ENCODE results near the gene ZNF534. TPM values are rescaled to one million over a fixed set of nuclear protein-coding genes. Genes with fewer than 3 reads are reported as not detected.

The ZNF534 gene
- under 1 TPM in 2 of 4 donors, not detected in 2; 0.12 to 0.18 TPM for total RNA-seq

DNA sequence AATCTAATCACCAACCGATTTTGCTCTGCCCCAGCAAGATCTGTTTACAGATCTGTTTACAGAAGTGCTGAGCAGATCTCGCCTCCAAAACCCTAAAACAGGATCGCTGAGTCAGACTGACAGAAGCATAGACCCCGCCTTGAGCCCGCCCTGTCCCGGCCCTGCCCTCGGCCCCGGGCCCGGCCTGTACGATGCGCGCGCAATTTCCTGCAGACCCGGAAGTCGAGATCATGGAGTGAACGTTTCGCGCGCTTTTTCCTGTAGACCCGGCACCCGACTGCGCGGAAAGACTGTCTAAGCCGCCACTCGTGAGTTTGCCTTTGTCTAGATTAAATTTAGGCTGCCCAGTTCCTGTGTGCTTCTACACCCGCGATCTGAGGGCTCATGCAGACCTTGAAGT lies at the start of gene ZNF534:
ZNF534 (plus strand) TSS at position 212 of the 400 bp plus-strand sequence. CDS start 2,327 bp downstream, outside the sequence.
- Histone ChIP-seq H3K27ac (no peak within 1 kb of the TSS), H3K36me3 (peaks cover 0 to 29% of the 10 kb centered on the region in 2 donors), H3K9me3 (peaks cover 0 to 8% (median 0%) of the 10 kb centered on the region in 3 donors), H3K4me3 (no peak within 1 kb of the TSS), H3K4me1 (no peaks in the 10 kb centered on the region), H3K27me3 (no peaks in the 10 kb centered on the region)
- no peak for ATAC-seq
- intact Hi-C loops (cut with DNase I; ENCODE audit: low total_unique reads) (no loop called here), in situ Hi-C loops (cut with MboI; ENCODE audit: low sequenced_read_pairs in 4 of 4) (no loop called here)
- TF ChIP-seq, protein P1, sequence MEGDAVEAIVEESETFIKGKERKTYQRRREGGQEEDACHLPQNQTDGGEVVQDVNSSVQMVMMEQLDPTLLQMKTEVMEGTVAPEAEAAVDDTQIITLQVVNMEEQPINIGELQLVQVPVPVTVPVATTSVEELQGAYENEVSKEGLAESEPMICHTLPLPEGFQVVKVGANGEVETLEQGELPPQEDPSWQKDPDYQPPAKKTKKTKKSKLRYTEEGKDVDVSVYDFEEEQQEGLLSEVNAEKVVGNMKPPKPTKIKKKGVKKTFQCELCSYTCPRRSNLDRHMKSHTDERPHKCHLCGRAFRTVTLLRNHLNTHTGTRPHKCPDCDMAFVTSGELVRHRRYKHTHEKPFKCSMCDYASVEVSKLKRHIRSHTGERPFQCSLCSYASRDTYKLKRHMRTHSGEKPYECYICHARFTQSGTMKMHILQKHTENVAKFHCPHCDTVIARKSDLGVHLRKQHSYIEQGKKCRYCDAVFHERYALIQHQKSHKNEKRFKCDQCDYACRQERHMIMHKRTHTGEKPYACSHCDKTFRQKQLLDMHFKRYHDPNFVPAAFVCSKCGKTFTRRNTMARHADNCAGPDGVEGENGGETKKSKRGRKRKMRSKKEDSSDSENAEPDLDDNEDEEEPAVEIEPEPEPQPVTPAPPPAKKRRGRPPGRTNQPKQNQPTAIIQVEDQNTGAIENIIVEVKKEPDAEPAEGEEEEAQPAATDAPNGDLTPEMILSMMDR (IDR thresholded peaks at IDR 0.05 in 4 of 5, conservative IDR thresholded peaks at IDR 0.05 in 1 of 5): no peak
- no peak for TF ChIP-seq POLR2A (IDR thresholded peaks at IDR 0.05)
- no peak for DNase-seq

DNA sequence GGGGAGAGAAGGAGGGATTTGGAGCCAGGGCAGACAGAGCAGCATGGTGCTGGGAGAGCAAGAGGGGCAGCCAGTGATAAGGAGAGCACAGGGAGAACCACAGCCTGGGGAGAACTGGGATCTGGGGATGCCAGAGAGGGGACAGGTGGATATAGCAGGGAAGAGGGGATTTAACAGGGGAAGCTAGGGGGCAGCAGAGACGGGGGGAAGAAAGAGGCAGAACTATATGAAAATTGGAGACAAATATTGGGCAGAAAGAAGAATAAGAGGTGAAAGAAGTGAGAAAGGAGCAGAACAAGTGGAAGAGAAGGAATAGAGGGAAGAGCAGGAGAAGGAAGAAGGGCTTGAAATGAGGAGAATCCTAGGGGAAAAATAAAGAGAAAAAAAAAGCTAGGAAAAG lies 37.8 kb upstream of the ZNF534 start:
- DNase-seq (no peak), ATAC-seq (no peak)
- Histone ChIP-seq H3K36me3 (peaks cover 4 to 44% of the 10 kb centered on the region in 2 donors), H3K27ac (no peak overlapping the region), H3K9me3 (peaks cover 0 to 4% (median 0%) of the 10 kb centered on the region in 3 donors), H3K27me3 (no peaks in the 10 kb centered on the region), H3K4me3 (no peak overlapping the region), H3K4me1 (no peaks in the 10 kb centered on the region)
- intact Hi-C loops (cut with DNase I; ENCODE audit: low total_unique reads) (no loop called here), in situ Hi-C loops (cut with MboI; ENCODE audit: low sequenced_read_pairs in 4 of 4) (no loop called here)
- TF ChIP-seq POLR2A (IDR thresholded peaks at IDR 0.05): no peak
- TF ChIP-seq, protein P1 (IDR thresholded peaks at IDR 0.05 in 4 of 5, conservative IDR thresholded peaks at IDR 0.05 in 1 of 5): no peak

DNA sequence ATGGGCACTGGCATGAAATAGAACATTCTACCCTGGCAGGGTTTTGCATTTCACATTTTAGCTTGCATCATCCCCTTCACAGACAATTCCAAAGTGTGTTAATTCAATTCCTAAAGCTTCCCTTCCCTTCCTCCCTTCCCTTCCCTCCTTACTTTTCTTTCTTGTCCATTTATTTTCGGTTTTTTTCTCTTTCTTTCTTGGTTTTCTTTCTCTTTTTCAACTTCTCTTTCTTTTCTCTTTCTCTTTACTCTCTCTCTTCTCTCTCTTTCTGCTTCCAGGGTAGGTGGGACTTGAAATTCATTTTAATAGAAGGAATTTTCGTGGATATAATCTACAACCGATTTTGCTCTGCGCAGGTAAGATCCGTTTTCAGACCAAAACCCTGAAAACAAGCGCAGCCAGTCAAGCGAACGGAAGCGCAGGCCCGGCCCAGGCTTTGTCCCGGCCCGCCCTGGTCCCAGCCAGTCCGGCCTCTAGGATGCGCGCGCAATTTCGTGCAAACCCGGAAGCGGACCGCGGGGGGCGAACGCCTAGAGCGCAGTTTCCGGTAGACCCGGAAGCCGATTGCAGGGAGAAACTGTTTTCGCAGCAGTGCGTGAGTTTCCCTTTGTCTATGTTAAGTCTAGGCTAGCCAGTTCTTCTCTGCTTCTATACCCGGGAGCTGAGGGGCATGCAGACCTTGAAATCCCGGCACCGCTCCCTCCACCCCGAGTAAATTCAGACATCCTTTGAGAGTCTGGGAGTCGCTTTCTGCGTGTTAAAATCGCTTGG lies 31.5 kb upstream of the ZNF534 start, which contains the start of gene ZNF528:
ZNF528 (plus strand) TSS at position 540 of the 771 bp plus-strand sequence. CDS start 4,165 bp downstream, outside the sequence.
- Histone ChIP-seq H3K4me3 (peak within 1 kb of the TSS; percentile 80 to 97 (median 91)), H3K27me3 (no peaks in the 10 kb centered on the region), H3K4me1 (peaks cover 14 to 18% of the 10 kb centered on the region in 2 donors), H3K27ac (peak within 1 kb of the TSS; percentile 53 to 77 (median 74)), H3K9me3 (no peaks in the 10 kb centered on the region), H3K36me3 (peaks cover 10 to 62% of the 10 kb centered on the region in 2 donors)
- DNase-seq (peak; percentile 83 to 88), ATAC-seq (peak; percentile 94 to 95)
- in situ Hi-C loops (cut with MboI; ENCODE audit: low sequenced_read_pairs in 4 of 4): no loop called here
- intact Hi-C loops (cut with DNase I; ENCODE audit: low total_unique reads): loop anchor here (2.0 to 5.0 kb wide), 2 partner anchors 27 to 130 kb away; partner anchors contain the start of gene ZNF808
- peak in 1 of 2 donors; percentile 50 for TF ChIP-seq POLR2A (IDR thresholded peaks at IDR 0.05)
- TF ChIP-seq, protein P1 (IDR thresholded peaks at IDR 0.05 in 4 of 5, conservative IDR thresholded peaks at IDR 0.05 in 1 of 5): no peak

DNA sequence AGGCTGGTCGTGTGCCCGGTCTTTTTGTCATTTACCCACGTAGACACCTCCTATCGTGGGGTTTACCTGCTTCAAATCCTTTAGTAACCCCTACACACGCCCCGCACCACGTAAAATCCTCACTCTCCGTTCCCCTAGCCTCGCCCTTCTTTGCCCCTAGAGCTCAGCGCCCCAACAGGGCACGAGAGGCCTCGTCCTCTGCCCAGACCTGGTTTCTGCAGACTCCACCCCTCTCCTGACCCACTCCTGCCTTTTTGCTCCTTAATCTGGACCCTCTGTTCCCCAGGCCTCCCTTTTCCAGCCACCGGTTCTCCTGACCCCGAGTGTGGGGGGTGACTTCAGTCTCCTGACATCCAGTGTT lies 30.9 kb upstream of the ZNF534 start:
- no peaks in the 10 kb centered on the region for H3K27me3 ChIP-seq
- TF ChIP-seq, protein P1 (IDR thresholded peaks at IDR 0.05 in 4 of 5, conservative IDR thresholded peaks at IDR 0.05 in 1 of 5): no peak
- TF ChIP-seq POLR2A (IDR thresholded peaks at IDR 0.05): no peak
- peaks cover 11 to 68% of the 10 kb centered on the region in 2 donors for H3K36me3 ChIP-seq
- peak overlapping the region; percentile 53 to 77 (median 74) for H3K27ac ChIP-seq
- H3K4me1 ChIP-seq: peaks cover 14 to 18% of the 10 kb centered on the region in 2 donors
- DNase-seq: no peak
- in situ Hi-C loops (cut with MboI; ENCODE audit: low sequenced_read_pairs in 4 of 4) (no loop called here), intact Hi-C loops (cut with DNase I; ENCODE audit: low total_unique reads) (loop anchor here (5.0 kb wide), 1 partner anchor 129 kb away; the partner anchor contains the start of gene ZNF808)
- peak in 1 of 2 donors; percentile 12 for ATAC-seq
- peak overlapping the region; percentile 80 to 97 (median 91) for H3K4me3 ChIP-seq
- H3K9me3 ChIP-seq: no peaks in the 10 kb centered on the region

Data from gastrocnemius medialis (tissue), 4 donors.